Measurements from ENCODE around the gene PACS1.
"Not testable (repeated sequence)": the region's sequence is repeated elsewhere in the genome, so short reads cannot be mapped to it uniquely, and the experiment has no call there.

Gene PACS1

GRCh38 chr11:66230156-66230555 is 160.1 kb downstream of the PACS1 start:
- no peak for DNase-seq

GRCh38 chr11:66230978-66231377 is 160.9 kb downstream of the PACS1 start:
- DNase-seq: no peak

GRCh38 chr11:66231561-66231960 is 161.5 kb downstream of the PACS1 start:
- DNase-seq: no peak

GRCh38 chr11:66232769-66233168 is 162.7 kb downstream of the PACS1 start:
- DNase-seq: no peak

GRCh38 chr11:66233301-66233700 is 163.2 kb downstream of the PACS1 start:
- DNase-seq: no peak

- DNase-seq: no peak
Observed at GRCh38 chr11:66235141-66235540, 165.1 kb downstream of the PACS1 start.

GRCh38 chr11:66237867-66238266 is 167.8 kb downstream of the PACS1 start:
- DNase-seq: no peak

- DNase-seq: no peak
Observed at GRCh38 chr11:66238786-66239413, 168.8 kb downstream of the PACS1 start.

GRCh38 chr11:66239511-66239910 is 169.4 kb downstream of the PACS1 start:
- DNase-seq: no peak

- no peak for DNase-seq
Observed at GRCh38 chr11:66239998-66240780, 170.1 kb downstream of the PACS1 start.

- no peak for DNase-seq
Observed at GRCh38 chr11:66240781-66241136, 170.7 kb downstream of the PACS1 start.

GRCh38 chr11:66242095-66242765 is 172.2 kb downstream of the PACS1 start:
- DNase-seq: no peak

GRCh38 chr11:66243782-66244535 is 173.9 kb downstream of the PACS1 start:
- DNase-seq: no peak

- DNase-seq: no peak
Observed at GRCh38 chr11:66247295-66247694, 177.2 kb downstream of the PACS1 start.

GRCh38 chr11:66247801-66248200 is 177.7 kb downstream of the PACS1 start:
- DNase-seq: no peak

- DNase-seq: no peak
Observed at GRCh38 chr11:66248903-66249302, 178.8 kb downstream of the PACS1 start.

GRCh38 chr11:66251809-66252208 is 181.7 kb downstream of the PACS1 start:
- no peak for DNase-seq

- DNase-seq: not testable (repeated sequence)
Observed at GRCh38 chr11:66253081-66253480, 183.0 kb downstream of the PACS1 start.

GRCh38 chr11:66258473-66258893 is 188.4 kb downstream of the PACS1 start:
- DNase-seq: no peak

GRCh38 chr11:66259225-66259624 is 189.2 kb downstream of the PACS1 start:
- DNase-seq: no peak

- DNase-seq: no peak
Observed at GRCh38 chr11:66259956-66260355, 189.9 kb downstream of the PACS1 start.

GRCh38 chr11:66261578-66261977 is 191.5 kb downstream of the PACS1 start:
- DNase-seq: no peak

- no peak for DNase-seq
Observed at GRCh38 chr11:66262191-66262590, 192.1 kb downstream of the PACS1 start.
